ENCODE results near the gene CLOCK.
A peak's percentile ranks its signal among the peaks of the same experiment; 100 is the strongest.

Gene CLOCK

GRCh38 chr4:55539658-55540057, 7.1 kb downstream of the CLOCK start:
- no peak for DNase-seq

DNA sequence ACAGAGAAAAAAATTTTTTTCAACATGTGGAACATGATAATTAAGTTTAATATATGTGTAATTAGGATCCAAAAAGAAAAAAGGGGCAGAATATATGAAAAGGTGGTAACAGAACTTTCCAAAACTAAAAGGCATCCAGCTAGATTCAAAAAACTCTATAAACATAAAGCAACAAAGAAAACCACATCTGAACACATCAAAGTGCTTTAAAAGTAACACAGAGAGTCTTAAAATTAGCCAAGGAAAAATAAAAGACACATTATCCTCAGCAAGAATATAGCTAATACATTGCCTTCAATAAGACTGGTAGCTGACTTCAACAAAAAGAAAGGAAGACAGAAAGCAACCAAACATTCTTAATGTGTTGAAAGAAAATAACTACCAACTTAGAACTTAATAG, 8.2 kb downstream of the CLOCK start:
- no peak for DNase-seq

GRCh38 chr4:55534306-55534705, 12.4 kb downstream of the CLOCK start:
- no peak for DNase-seq

DNA sequence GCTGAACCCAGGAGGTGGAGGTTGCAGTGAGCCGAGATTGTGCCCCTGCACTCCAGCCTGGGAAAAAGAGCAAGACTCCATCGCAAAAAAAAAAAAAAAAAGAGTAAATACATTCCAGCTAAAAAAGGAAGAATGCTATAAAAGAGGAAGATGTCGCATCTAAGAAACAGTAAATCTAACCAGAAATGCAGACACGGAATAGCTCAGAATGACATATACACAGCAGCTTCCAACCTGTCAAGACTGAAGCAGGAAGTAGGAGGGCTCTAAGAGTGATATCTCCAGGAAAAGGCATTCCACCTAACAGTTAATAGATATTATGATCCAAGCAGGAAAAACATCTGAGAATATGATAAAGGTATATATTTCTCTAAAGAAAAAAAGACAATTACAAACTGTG, 16.0 kb downstream of the CLOCK start:
- DNase-seq = no peak

GRCh38 chr4:55530167-55530566, 16.5 kb downstream of the CLOCK start:
- DNase-seq = no peak

DNA sequence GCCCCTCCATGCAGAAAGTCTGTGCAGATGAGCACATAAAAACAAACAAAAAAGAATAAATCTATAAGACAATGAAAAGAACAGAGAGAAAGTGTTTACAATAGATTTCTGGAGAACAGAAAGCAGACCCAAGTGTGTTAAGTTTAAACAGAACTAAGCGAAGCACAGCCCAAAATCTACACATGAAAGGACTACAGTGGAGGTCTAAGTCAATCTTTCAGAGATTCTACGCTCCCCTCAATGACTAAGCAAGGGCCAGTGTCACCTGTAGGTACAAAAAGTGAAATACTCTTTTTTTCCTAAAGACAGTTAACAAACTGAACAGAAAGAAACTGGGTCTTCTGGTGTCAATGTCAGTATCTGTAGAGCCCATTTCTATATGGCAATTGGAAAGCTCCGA, 18.2 kb downstream of the CLOCK start:
- DNase-seq = no peak

GRCh38 chr4:55524844-55525571, 21.7 kb downstream of the CLOCK start:
- no peak for DNase-seq

DNA sequence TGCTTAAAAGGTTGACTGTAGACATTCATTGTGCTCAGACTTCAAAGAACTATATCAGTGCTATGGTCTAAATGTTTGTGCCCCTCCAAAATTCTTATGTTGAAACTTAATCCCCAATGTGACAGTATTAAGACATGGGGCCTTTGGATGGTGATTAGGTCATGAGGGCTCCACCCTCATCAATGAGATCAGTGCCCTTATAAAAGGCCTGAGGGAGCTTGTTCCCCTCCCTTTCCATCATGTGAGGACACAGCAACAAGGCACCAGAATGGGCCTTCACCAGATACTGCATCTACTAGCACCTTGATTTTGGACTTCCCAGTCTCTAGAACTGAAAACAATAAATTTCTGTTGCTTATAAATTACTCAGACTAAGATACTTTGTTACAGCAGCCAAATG, 28.3 kb downstream of the CLOCK start:
- DNase-seq = no peak

DNA sequence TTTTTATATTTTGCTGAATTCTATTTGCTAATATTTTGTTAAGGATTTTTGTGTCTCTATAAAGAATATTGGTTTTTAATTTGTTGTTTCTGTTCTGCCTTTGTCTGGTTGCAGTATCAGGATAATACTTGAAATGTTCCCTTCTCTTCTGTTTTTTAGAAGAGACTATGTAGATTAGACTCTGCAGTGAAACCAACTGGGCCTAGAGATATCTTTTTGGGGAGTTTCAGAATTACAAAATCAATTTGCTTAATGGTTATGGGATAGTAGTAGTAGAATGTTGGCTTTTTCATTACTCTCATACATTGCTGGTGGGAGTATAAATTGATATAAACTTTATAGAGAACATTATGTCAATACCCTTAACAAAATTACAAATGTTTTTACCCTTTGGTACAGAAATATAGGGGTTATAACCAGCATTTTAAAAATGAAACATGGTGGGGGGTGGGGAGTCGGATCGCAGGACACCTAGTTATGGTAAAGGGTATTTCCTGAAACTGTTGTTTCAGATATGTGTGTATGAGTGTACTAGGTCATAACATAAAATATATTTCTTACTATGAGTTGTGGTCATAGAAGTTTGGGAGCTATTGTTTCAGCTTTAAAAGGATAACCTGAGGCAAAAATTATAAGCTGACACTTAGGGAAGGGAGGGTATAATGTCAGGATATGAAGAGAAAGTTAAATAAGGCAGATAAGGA, 29.0 kb downstream of the CLOCK start:
- DNase-seq = peak; percentile 8

GRCh38 chr4:55512922-55513571, 33.7 kb downstream of the CLOCK start:
- DNase-seq = no peak

- DNase-seq = no peak
These were observed 34.6 kb downstream of the CLOCK start for GRCh38 chr4:55512077-55512476.

DNA sequence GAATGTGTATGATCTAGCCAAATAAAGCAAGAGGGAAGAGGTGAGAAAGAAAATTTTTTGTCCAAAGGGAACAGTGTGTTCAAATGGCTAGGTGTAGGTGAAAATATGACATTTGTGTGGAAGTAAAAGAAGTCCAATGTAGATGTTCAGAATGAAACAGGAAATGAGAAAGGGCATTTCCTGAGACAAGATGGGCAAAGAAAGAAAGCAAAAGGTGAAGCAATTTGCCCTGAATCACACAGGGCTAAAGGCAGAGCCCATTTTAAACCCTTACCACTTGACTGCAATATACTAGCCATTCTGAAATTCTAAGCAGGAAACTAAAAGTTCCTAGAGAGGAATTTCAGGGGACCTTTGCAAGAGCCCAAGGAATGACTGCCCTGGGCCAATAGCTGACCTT, 36.0 kb downstream of the CLOCK start:
- DNase-seq = peak; percentile 5

DNA sequence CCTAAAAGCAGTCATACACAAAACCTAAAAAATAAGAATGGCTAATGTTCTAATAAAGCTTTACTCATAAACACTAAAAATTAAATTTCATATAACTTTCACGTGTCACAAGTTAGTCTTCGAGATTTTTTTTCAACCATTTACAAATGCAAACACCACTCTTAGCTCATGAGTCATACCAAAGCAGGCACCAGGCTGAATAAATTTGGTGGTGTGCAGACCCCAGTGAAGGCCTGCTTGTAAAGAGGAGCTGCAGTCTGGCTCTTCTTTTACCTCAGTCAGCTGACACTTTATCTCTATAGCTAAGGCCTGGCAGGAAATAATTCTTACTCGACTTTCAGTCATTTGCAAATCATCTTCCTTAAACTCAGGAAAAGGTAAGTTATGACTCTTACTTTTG, 37.4 kb downstream of the CLOCK start:
- DNase-seq = no peak

DNA sequence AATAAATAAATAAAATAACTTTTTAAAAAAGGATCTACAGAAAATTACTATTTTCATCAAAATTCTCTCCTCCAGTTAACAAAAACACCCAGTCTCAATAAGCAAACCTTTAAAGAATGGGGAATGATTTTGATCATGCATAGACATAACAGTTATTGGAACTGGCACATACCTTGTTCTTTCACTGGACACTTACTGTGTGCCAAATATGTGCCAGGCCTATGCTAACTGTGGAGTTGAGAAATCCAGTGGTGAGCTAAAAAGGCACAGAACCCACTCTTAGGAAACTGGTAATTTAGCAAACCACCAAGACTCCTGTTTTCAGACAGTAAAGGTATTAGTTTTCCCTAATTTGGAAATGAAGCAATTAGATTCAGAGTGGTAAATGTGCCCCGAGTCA, 39.1 kb downstream of the CLOCK start:
- DNase-seq = no peak

GRCh38 chr4:55503169-55503568, 43.5 kb downstream of the CLOCK start:
- peak; percentile 12 for DNase-seq

GRCh38 chr4:55500072-55500471, 46.6 kb downstream of the CLOCK start:
- DNase-seq = no peak

DNA sequence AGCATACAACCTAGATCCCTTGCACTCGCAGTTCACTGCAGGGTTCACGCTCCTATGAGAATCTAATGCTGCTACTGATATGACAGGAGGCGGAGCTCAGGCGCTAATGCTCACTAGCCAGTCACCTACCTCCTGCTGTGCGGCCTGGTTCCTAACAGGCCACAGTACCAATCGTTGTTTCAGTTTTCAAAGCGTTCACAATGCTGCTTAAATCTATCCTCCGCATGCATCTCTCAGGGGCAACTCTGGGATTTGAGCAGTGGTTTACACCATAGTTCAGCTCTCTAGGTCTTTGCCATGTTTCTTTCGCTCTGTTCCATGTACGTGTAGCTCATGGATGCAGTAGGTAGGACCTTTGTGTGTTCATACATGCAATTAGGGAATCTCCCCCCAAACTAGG, 47.2 kb downstream of the CLOCK start:
- DNase-seq = no peak

- DNase-seq = no peak
These were observed 48.7 kb downstream of the CLOCK start for GRCh38 chr4:55498051-55498450.

DNA sequence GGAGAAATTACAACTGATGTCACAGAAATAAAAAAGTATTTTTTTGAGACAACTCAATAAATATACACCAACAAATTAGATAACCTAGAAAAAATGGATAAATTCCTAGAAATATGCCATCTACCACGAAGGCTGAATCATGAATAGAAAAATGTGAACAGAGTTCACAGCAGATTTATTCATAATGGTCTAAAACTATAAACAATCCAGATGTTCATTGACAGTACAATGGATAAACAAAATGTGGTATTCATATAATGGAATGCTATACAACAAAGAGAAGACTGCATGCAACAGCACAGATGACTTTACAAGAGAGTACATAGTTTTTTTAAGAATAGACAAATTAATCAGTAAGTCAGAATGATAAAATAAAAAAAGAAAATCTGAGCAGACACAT, 55.2 kb downstream of the CLOCK start:
- DNase-seq = no peak

GRCh38 chr4:55488716-55489115, 58.0 kb downstream of the CLOCK start:
- DNase-seq = no peak

DNA sequence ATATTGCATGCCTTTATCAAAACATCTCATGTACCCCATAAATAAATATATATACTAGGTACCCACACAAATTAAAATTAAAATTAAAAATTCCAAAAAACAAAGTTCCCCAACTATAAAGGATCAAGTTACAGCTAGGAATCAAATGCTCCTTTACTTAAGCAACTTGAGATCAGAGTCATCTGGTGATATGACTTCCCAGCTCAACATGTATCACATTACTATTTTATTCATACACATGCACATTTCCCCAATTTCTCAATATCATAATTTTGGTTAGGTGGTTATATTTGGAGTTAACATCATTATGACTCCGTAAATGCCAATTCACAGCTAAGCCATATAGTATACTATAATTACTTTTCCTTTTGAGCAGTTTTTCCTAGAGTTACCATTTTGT, 60.9 kb downstream of the CLOCK start:
- no peak for DNase-seq

GRCh38 chr4:55483315-55483714, 63.4 kb downstream of the CLOCK start:
- DNase-seq = no peak

GRCh38 chr4:55475394-55476243, 71.1 kb downstream of the CLOCK start:
- peak; percentile 79 for DNase-seq
